DND-41 (cell line): Measurements from ENCODE around the gene TRMU.

Source experiments
- EZH2 ChIP-seq: IDR thresholded peaks from 3 replicates; pipeline ENCODE4 v1.6.1; 2012; ENCODE audit warnings: borderline replicate concordance, low read depth, mild to moderate bottlenecking, moderate library complexity, low read length, inconsistent platforms; ENCODE audit not compliant: severe bottlenecking
- TF ChIP-seq, protein P1 (sequence below): IDR thresholded peaks from 2 replicates; pipeline ENCODE4 v1.5.1; 2012; ENCODE audit warnings: borderline replicate concordance, low read length, moderate library complexity, mild to moderate bottlenecking; ENCODE audit not compliant: poor library complexity, severe bottlenecking; ENCODE audit errors: extremely low read depth

- TF ChIP-seq, protein P1, sequence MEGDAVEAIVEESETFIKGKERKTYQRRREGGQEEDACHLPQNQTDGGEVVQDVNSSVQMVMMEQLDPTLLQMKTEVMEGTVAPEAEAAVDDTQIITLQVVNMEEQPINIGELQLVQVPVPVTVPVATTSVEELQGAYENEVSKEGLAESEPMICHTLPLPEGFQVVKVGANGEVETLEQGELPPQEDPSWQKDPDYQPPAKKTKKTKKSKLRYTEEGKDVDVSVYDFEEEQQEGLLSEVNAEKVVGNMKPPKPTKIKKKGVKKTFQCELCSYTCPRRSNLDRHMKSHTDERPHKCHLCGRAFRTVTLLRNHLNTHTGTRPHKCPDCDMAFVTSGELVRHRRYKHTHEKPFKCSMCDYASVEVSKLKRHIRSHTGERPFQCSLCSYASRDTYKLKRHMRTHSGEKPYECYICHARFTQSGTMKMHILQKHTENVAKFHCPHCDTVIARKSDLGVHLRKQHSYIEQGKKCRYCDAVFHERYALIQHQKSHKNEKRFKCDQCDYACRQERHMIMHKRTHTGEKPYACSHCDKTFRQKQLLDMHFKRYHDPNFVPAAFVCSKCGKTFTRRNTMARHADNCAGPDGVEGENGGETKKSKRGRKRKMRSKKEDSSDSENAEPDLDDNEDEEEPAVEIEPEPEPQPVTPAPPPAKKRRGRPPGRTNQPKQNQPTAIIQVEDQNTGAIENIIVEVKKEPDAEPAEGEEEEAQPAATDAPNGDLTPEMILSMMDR, result no peak
- TF ChIP-seq EZH2, result no peak
Observed at GRCh38 chr22:46364341-46365165, 29.0 kb downstream of the TRMU start.
